ENCODE data around the gene DYRK2.

GRCh38 chr12:67647181-67647798 lies 1.3 kb upstream of the DYRK2 start:
- TF ChIP-seq CTCF (IDR thresholded peaks at IDR 0.05) (no peak), POLR2A (IDR thresholded peaks at IDR 0.05) (no peak), POLR2AphosphoS5 (IDR thresholded peaks at IDR 0.05) (no peak)

Data from breast epithelium (tissue), 3 donors.